GM23338 (cell line): ENCODE measurements around the gene GBF1. TPM values are rescaled to one million over a fixed set of nuclear protein-coding genes. Genes with fewer than 3 reads are reported as not detected.

ENCODE experiments used
- ATAC-seq: fragments of 200-7000 bp; cut with Tn5 transposase; 3 replicates; pipeline ENCODE4 v1.9.1; 2020
- DNase-seq: peaks from one replicate; pipeline ENCODE4 v3.0.0-alpha.2; 2015; ENCODE audit warnings: low spot score
- H2AFZ ChIP-seq: fragments of 200-600 bp; sonication (generic); 2 replicates; pipeline ENCODE4 v1.8.0; 2016; ENCODE audit warnings: antibody characterized with exemption, mild to moderate bottlenecking, moderate library complexity
- H3F3A ChIP-seq: fragments of 200-600 bp; sonication (generic); replicated peaks from 2 replicates; pipeline ENCODE4 v1.8.0; 2017; ENCODE audit warnings: antibody characterized with exemption, mixed run types, low read depth
- H3K27ac ChIP-seq: fragments of 200-600 bp; sonication (generic); 2 replicates; pipeline ENCODE4 v1.6.1; 2016; ENCODE audit warnings: low read depth
- H3K27me3 ChIP-seq: fragments of 200-600 bp; sonication (generic); 2 replicates; pipeline ENCODE4 v1.8.0; 2016; ENCODE audit warnings: mild to moderate bottlenecking, mixed run types, moderate library complexity; ENCODE audit not compliant: insufficient read depth
- H3K36me3 ChIP-seq: fragments of 200-600 bp; sonication (generic); 2 replicates; pipeline ENCODE4 v1.8.0; 2016; ENCODE audit warnings: mild to moderate bottlenecking; ENCODE audit not compliant: insufficient read depth
- H3K4me1 ChIP-seq: fragments of 200-600 bp; sonication (generic); 2 replicates; pipeline ENCODE4 v1.8.0; 2016; ENCODE audit warnings: mild to moderate bottlenecking, moderate library complexity; ENCODE audit not compliant: insufficient read depth
- H3K4me2 ChIP-seq: fragments of 200-600 bp; sonication (generic); 2 replicates; pipeline ENCODE4 v1.7.1; 2017; ENCODE audit warnings: mixed run types
- H3K4me3 ChIP-seq: fragments of 200-600 bp; sonication (generic); 2 replicates; pipeline ENCODE4 v1.6.1; 2016; ENCODE audit warnings: mixed run types
- H3K79me2 ChIP-seq: fragments of 200-600 bp; sonication (generic); replicated peaks from 2 replicates; pipeline ENCODE4 v1.8.0; 2017; ENCODE audit warnings: mild to moderate bottlenecking; ENCODE audit not compliant: insufficient read depth
- H3K9me2 ChIP-seq: fragments of 200-600 bp; sonication (generic); 2 replicates; pipeline ENCODE4 v1.8.0; 2017; ENCODE audit not compliant: insufficient read depth
- H4K20me1 ChIP-seq: fragments of 200-600 bp; sonication (generic); replicated peaks from 2 replicates; pipeline ENCODE4 v1.8.0; 2017; ENCODE audit warnings: mild to moderate bottlenecking; ENCODE audit not compliant: insufficient read depth
- H3K27ac Mint-ChIP-seq: 2 replicates; pipeline ENCODE4 v1.8.0; 2020; ENCODE audit warnings: inconsistent platforms, mild to moderate bottlenecking, moderate library complexity, mixed read lengths
- H3K27me3 Mint-ChIP-seq: 3 replicates; pipeline ENCODE4 v1.8.0; 2022; ENCODE audit warnings: low read depth, mild to moderate bottlenecking, moderate library complexity, mixed read lengths, inconsistent platforms; ENCODE audit not compliant: insufficient read depth, poor library complexity
- H3K36me3 Mint-ChIP-seq: 3 replicates; pipeline ENCODE4 v1.8.0; 2021; ENCODE audit warnings: low read depth, mild to moderate bottlenecking, inconsistent platforms, moderate library complexity, mixed read lengths
- H3K4me1 Mint-ChIP-seq: 3 replicates; pipeline ENCODE4 v1.8.0; 2020; ENCODE audit warnings: mild to moderate bottlenecking, inconsistent platforms, mixed read lengths
- H3K4me3 Mint-ChIP-seq: 3 replicates; pipeline ENCODE4 v1.8.0; 2021; ENCODE audit warnings: moderate library complexity, mild to moderate bottlenecking, inconsistent platforms, mixed read lengths
- H3K9me3 Mint-ChIP-seq: 3 replicates; pipeline ENCODE4 v1.8.0; 2020; ENCODE audit warnings: moderate library complexity, mild to moderate bottlenecking, inconsistent platforms, mixed read lengths
- CREB1 ChIP-seq: fragments of 250-450 bp; sonication (Bioruptor Pico); IDR thresholded peaks from 2 replicates; pipeline ENCODE4 v1.5.0; 2020; ENCODE audit warnings: low read depth, mild to moderate bottlenecking, moderate library complexity
- EZH2 ChIP-seq: fragments of 200-600 bp; sonication (generic); IDR thresholded peaks from one replicate; pipeline ENCODE4 v1.8.0; 2017; ENCODE audit warnings: antibody characterized with exemption, mild to moderate bottlenecking, low read depth; ENCODE audit not compliant: unreplicated experiment
- EZH2phosphoT487 ChIP-seq: fragments of 200-600 bp; sonication (generic); IDR thresholded peaks from one replicate; pipeline ENCODE4 v1.8.1; 2018; ENCODE audit warnings: antibody characterized with exemption; ENCODE audit not compliant: unreplicated experiment
- JUNB ChIP-seq: IDR thresholded peaks from one replicate; pipeline ENCODE4 v1.6.1; 2016; ENCODE audit warnings: antibody characterized with exemption; ENCODE audit not compliant: unreplicated experiment
- NANOG ChIP-seq: IDR thresholded peaks from 2 replicates; pipeline ENCODE4 v1.6.1; 2016; ENCODE audit warnings: antibody characterized with exemption, borderline replicate concordance
- POLR2AphosphoS5 ChIP-seq: IDR thresholded peaks from 2 replicates; pipeline ENCODE4 v1.6.1; 2016; ENCODE audit warnings: antibody characterized with exemption, low read depth
- STAT1 ChIP-seq: IDR thresholded peaks from one replicate; pipeline ENCODE4 v1.6.1; 2016; ENCODE audit warnings: antibody characterized with exemption; ENCODE audit not compliant: unreplicated experiment
- ZNF114 ChIP-seq: fragments of 250-450 bp; sonication (Bioruptor Pico); IDR thresholded peaks from 2 replicates; pipeline ENCODE4 v1.5.0; 2020; ENCODE audit warnings: mild to moderate bottlenecking, moderate library complexity
- ZNF331 ChIP-seq: fragments of 250-450 bp; sonication (Bioruptor Pico); IDR thresholded peaks from 2 replicates; pipeline ENCODE4 v1.5.0; 2020; ENCODE audit warnings: low read depth, mild to moderate bottlenecking, moderate library complexity
- polyA plus RNA-seq: library from polyadenylated mRNA; unstranded; fragments of >200 nt; fragmentation: Nextera tagmentation; extraction: Ambion mirVana; gene quantifications from 2 replicates; pipeline ENCODE4 v1.2.1, GENCODE V29; 2016
- total RNA-seq: library from RNA; depleted of rRNA; stranded (reverse); fragments of >200 nt; shearing (Covaris generic); gene quantifications from 2 replicates; pipeline ENCODE4 v1.2.3, GENCODE V29; 2014
- TF ChIP-seq, protein P1 (sequence below), 2 experiments: fragments of 200-600 bp in 1 of 2; sonication (generic) in 1 of 2; conservative IDR thresholded peaks; 2 replicates each; pipeline versions ENCODE4 v1.5.1 to v1.6.1; 2016 to 2017; ENCODE audit warnings: antibody characterized with exemption in 2 of 2, low read depth in 2 of 2, mild to moderate bottlenecking in 2 of 2, moderate library complexity in 1 of 2
- TF ChIP-seq, protein P2 (sequence below): IDR thresholded peaks from one replicate; pipeline ENCODE4 v1.6.1; 2018; ENCODE audit warnings: antibody characterized with exemption; ENCODE audit not compliant: unreplicated experiment
- TF ChIP-seq, protein P3 (sequence below): IDR thresholded peaks from 2 replicates; pipeline ENCODE4 v1.6.1; 2016; ENCODE audit warnings: antibody characterized with exemption

The GBF1 gene
- total and polyA plus RNA-seq, 2 experiments from 2014 or later = 6.5 to 27.2 TPM

GRCh38 chr10:102297101-102297500 is 51.8 kb downstream of the GBF1 start:
- no peak overlapping the region for H3K27ac Mint-ChIP-seq
- no peak overlapping the region for H3K4me3 ChIP-seq
- H3K36me3 Mint-ChIP-seq = peaks cover 9% of the 10 kb centered on the region
- H3K4me2 ChIP-seq = no peak overlapping the region
- no peak overlapping the region for H2AFZ ChIP-seq
- no peaks in the 10 kb centered on the region for H3F3A ChIP-seq
- peaks cover 11% of the 10 kb centered on the region; the same call in 2 of the 3 replicates for H3K9me3 Mint-ChIP-seq
- 0 out of 2 replicates have a peak, but pooled peaks cover 5% of the 10 kb centered on the region for H3K9me2 ChIP-seq
- ATAC-seq (no peak), DNase-seq (no peak)
- H3K4me1 Mint-ChIP-seq = no peaks in the 10 kb centered on the region
- H3K4me1 ChIP-seq = no peaks in the 10 kb centered on the region
- H3K27me3 Mint-ChIP-seq = no peaks in the 10 kb centered on the region
- H4K20me1 ChIP-seq = peaks cover 29% of the 10 kb centered on the region
- no peaks in the 10 kb centered on the region for H3K36me3 ChIP-seq
- no peaks in the 10 kb centered on the region for H3K27me3 ChIP-seq
- TF ChIP-seq, protein P1, sequence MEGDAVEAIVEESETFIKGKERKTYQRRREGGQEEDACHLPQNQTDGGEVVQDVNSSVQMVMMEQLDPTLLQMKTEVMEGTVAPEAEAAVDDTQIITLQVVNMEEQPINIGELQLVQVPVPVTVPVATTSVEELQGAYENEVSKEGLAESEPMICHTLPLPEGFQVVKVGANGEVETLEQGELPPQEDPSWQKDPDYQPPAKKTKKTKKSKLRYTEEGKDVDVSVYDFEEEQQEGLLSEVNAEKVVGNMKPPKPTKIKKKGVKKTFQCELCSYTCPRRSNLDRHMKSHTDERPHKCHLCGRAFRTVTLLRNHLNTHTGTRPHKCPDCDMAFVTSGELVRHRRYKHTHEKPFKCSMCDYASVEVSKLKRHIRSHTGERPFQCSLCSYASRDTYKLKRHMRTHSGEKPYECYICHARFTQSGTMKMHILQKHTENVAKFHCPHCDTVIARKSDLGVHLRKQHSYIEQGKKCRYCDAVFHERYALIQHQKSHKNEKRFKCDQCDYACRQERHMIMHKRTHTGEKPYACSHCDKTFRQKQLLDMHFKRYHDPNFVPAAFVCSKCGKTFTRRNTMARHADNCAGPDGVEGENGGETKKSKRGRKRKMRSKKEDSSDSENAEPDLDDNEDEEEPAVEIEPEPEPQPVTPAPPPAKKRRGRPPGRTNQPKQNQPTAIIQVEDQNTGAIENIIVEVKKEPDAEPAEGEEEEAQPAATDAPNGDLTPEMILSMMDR (conservative IDR thresholded peaks at IDR 0.05; ENCODE audit: low read depth in 2 of 2) = no peak
- TF ChIP-seq EZH2phosphoT487 (no peak), EZH2 (no peak), POLR2AphosphoS5 (no peak), ZNF331 (CRISPR knock-in tag) (no peak), ZNF114 (CRISPR knock-in tag) (no peak), CREB1 (CRISPR knock-in tag) (no peak)
- no peak overlapping the region for H3K4me3 Mint-ChIP-seq
- peaks cover 6% of the 10 kb centered on the region; the same call in 1 of the 2 replicates for H3K79me2 ChIP-seq
- H3K27ac ChIP-seq = no peak overlapping the region

- H3K9me3 Mint-ChIP-seq = peaks cover 15% of the 10 kb centered on the region; the same call in 2 of the 3 replicates
- Histone ChIP-seq H3F3A (no peaks in the 10 kb centered on the region), H3K79me2 (no peaks in the 10 kb centered on the region; the same call in 1 of the 2 replicates), H3K27me3 (no peaks in the 10 kb centered on the region), H3K4me3 (no peak overlapping the region), H3K4me2 (no peak overlapping the region), H3K27ac (no peak overlapping the region), H4K20me1 (peaks cover 29% of the 10 kb centered on the region), H3K9me2 (0 out of 2 replicates have a peak, but pooled peaks cover 5% of the 10 kb centered on the region), H3K4me1 (no peaks in the 10 kb centered on the region), H2AFZ (no peak overlapping the region), H3K36me3 (no peaks in the 10 kb centered on the region)
- no peak overlapping the region for H3K4me3 Mint-ChIP-seq
- peaks cover 12% of the 10 kb centered on the region for H3K36me3 Mint-ChIP-seq
- no peaks in the 10 kb centered on the region for H3K27me3 Mint-ChIP-seq
- no peak overlapping the region for H3K27ac Mint-ChIP-seq
- ATAC-seq (no peak), DNase-seq (no peak)
- no peaks in the 10 kb centered on the region for H3K4me1 Mint-ChIP-seq
- no peak for TF ChIP-seq CREB1 (CRISPR knock-in tag)
- TF ChIP-seq, protein P2, sequence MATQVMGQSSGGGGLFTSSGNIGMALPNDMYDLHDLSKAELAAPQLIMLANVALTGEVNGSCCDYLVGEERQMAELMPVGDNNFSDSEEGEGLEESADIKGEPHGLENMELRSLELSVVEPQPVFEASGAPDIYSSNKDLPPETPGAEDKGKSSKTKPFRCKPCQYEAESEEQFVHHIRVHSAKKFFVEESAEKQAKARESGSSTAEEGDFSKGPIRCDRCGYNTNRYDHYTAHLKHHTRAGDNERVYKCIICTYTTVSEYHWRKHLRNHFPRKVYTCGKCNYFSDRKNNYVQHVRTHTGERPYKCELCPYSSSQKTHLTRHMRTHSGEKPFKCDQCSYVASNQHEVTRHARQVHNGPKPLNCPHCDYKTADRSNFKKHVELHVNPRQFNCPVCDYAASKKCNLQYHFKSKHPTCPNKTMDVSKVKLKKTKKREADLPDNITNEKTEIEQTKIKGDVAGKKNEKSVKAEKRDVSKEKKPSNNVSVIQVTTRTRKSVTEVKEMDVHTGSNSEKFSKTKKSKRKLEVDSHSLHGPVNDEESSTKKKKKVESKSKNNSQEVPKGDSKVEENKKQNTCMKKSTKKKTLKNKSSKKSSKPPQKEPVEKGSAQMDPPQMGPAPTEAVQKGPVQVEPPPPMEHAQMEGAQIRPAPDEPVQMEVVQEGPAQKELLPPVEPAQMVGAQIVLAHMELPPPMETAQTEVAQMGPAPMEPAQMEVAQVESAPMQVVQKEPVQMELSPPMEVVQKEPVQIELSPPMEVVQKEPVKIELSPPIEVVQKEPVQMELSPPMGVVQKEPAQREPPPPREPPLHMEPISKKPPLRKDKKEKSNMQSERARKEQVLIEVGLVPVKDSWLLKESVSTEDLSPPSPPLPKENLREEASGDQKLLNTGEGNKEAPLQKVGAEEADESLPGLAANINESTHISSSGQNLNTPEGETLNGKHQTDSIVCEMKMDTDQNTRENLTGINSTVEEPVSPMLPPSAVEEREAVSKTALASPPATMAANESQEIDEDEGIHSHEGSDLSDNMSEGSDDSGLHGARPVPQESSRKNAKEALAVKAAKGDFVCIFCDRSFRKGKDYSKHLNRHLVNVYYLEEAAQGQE = no peak
- no peak for TF ChIP-seq NANOG
- no peak for TF ChIP-seq STAT1
- no peak for TF ChIP-seq JUNB
- TF ChIP-seq, protein P1 (conservative IDR thresholded peaks at IDR 0.05; ENCODE audit: low read depth in 2 of 2) = no peak
- TF ChIP-seq, protein P3, sequence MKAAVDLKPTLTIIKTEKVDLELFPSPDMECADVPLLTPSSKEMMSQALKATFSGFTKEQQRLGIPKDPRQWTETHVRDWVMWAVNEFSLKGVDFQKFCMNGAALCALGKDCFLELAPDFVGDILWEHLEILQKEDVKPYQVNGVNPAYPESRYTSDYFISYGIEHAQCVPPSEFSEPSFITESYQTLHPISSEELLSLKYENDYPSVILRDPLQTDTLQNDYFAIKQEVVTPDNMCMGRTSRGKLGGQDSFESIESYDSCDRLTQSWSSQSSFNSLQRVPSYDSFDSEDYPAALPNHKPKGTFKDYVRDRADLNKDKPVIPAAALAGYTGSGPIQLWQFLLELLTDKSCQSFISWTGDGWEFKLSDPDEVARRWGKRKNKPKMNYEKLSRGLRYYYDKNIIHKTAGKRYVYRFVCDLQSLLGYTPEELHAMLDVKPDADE = no peak
- TF ChIP-seq POLR2AphosphoS5 = no peak
These were observed 53.6 kb downstream of the GBF1 start for GRCh38 chr10:102298899-102299298.
